Lower leg skin (tissue), 4 donors: ENCODE measurements around the gene ZBED5. TPM values are rescaled to one million over a fixed set of nuclear protein-coding genes. Genes with fewer than 3 reads are reported as not detected.
A peak's percentile ranks its signal among the peaks of the same experiment; 100 is the strongest.

Experiments
- DNase-seq, 2 donors: peaks; one replicate each; pipeline ENCODE4 v3.0.0-alpha.2; 2019; ENCODE audit warnings: low spot score in 2 of 2
- H3K4me3 ChIP-seq: fragments of 200-600 bp; sonication (generic); 2 replicates; pipeline ENCODE4 v1.5.1; 2017; ENCODE audit warnings: mild to moderate bottlenecking, low read depth; ENCODE audit not compliant: poor library complexity, severe bottlenecking
- CTCF ChIP-seq, 3 donors: fragments of 450-650 bp; IDR thresholded peaks; one replicate each; pipeline ENCODE4 v1.5.1; 2016; ENCODE audit warnings: antibody characterized with exemption in 3 of 3, mild to moderate bottlenecking in 3 of 3, moderate library complexity in 2 of 3
- POLR2A ChIP-seq, 2 donors: fragments of 450-650 bp; IDR thresholded peaks; one replicate each; pipeline ENCODE4 v1.6.1; 2016 to 2017; ENCODE audit warnings: antibody characterized with exemption in 2 of 2, mild to moderate bottlenecking in 1 of 2, moderate library complexity in 1 of 2
- WGBS, 2 donors: methylation state at CpG; one replicate each; pipeline ENCODE4 v1.1.5; 2018; 5-methylcytosine and 5-hydroxymethylcytosine counted together
- intact Hi-C: fragments of 100-400 bp; cut with DNase I; formaldehyde crosslinking; loops from one replicate; pipeline ENCODE4 v1.15.0; 2023; ENCODE audit warnings: low total_unique reads
- total RNA-seq, 4 donors: library from RNA; depleted of rRNA; stranded (reverse); fragments of >200 nt; gene quantifications; one replicate each; pipeline ENCODE4 v1.1.0, GENCODE V29; 2016

Gene ZBED5
- total RNA-seq, 4 donors from 2014 or later = 29.0 to 38.0 (median 36.0) TPM

- WGBS, 2 donors = 86 to 93% methylated on average over 4 of the region's 4 CpGs
- no peak for DNase-seq
- TF ChIP-seq CTCF (IDR thresholded peaks at IDR 0.05) = no peak
- TF ChIP-seq POLR2A (IDR thresholded peaks at IDR 0.05) = no peak
- H3K4me3 ChIP-seq = no peak overlapping the region
- intact Hi-C loops = no loop called here
Measured at GRCh38 chr11:10898763-10899025, 40.8 kb upstream of the ZBED5 start.

- H3K4me3 ChIP-seq = no peak overlapping the region
- 87 to 97% methylated on average over 5 of the region's 5 CpGs for WGBS, 2 donors
- no peak for DNase-seq
- TF ChIP-seq CTCF (IDR thresholded peaks at IDR 0.05) (no peak), POLR2A (IDR thresholded peaks at IDR 0.05) (no peak)
- intact Hi-C loops = no loop called here
Measured at GRCh38 chr11:10898003-10898762, 40.3 kb upstream of the ZBED5 start.

GRCh38 chr11:10897150-10897549 lies 39.3 kb upstream of the ZBED5 start:
- DNase-seq = no peak
- TF ChIP-seq CTCF (IDR thresholded peaks at IDR 0.05) = no peak
- no peak for TF ChIP-seq POLR2A (IDR thresholded peaks at IDR 0.05)
- whole genome bisulfite sequencing, 2 donors = 94 to 100% methylated on average over 1 of the region's 1 CpG
- no peak overlapping the region for H3K4me3 ChIP-seq
- intact Hi-C loops = no loop called here

- no peak overlapping the region for H3K4me3 ChIP-seq
- intact Hi-C loops = no loop called here
- no peak for TF ChIP-seq CTCF (IDR thresholded peaks at IDR 0.05)
- no peak for TF ChIP-seq POLR2A (IDR thresholded peaks at IDR 0.05)
- WGBS, 2 donors = 74 to 76% methylated on average over 9 of the region's 9 CpGs
- no peak for DNase-seq
Measured at GRCh38 chr11:10896493-10896892, 38.6 kb upstream of the ZBED5 start.

- peak in 1 of 2 donors; percentile 58 for DNase-seq
- no peak overlapping the region for H3K4me3 ChIP-seq
- intact Hi-C loops = no loop called here
- TF ChIP-seq CTCF (IDR thresholded peaks at IDR 0.05) (no peak), POLR2A (IDR thresholded peaks at IDR 0.05) (no peak)
- WGBS, 2 donors = 70 to 71% methylated on average over 2 of the region's 2 CpGs
Measured at GRCh38 chr11:10895285-10895684, 37.4 kb upstream of the ZBED5 start.

- no peak for DNase-seq
- intact Hi-C loops = no loop called here
- TF ChIP-seq CTCF (IDR thresholded peaks at IDR 0.05) = no peak
- TF ChIP-seq POLR2A (IDR thresholded peaks at IDR 0.05) = no peak
- no peak overlapping the region for H3K4me3 ChIP-seq
- 76 to 97% methylated on average over 1 of the region's 1 CpG for WGBS, 2 donors
Measured at GRCh38 chr11:10894666-10895065, 36.8 kb upstream of the ZBED5 start.
